ACHN (cell line): Measurements from ENCODE around the gene ACAP1.

Experiments used
- DNase-seq: peaks from one replicate; pipeline ENCODE4 v3.0.0-alpha.2; 2015
- in situ Hi-C: cut with HindIII; loops from 2 replicates; pipeline ENCODE4 v1.10.0; 2017; ENCODE audit warnings: low sequenced_read_pairs, low pct_ligation_motif_present, low pct_unique_long_range_greater_than_20kb

ACAP1 gene

GRCh38 chr17:7374353-7374752 is 38.0 kb downstream of the ACAP1 start:
- no peak for DNase-seq
- in situ Hi-C loops = no loop called here

DNA sequence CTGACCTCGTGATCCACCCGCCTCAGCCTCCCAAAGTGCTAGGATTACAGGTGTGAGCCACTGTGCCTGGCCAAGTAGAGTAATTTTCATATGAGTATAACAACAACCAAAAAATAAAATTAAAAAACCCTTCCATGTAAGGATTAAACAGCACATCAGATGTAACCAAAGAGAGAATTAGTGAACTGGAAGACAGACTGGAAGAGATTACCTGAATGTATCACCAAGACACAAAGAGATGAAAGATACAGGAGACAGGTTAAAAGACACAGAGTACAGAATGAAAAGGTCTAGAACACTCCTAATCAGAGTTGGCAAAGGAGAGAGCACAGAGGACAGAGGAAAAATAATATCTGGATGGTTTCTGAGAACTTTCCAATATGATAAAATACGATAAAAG is 42.8 kb downstream of the ACAP1 start:
- in situ Hi-C loops = no loop called here
- no peak for DNase-seq

- in situ Hi-C loops = no loop called here
- DNase-seq = no peak
These were observed 44.0 kb downstream of the ACAP1 start for GRCh38 chr17:7380321-7380720.

- in situ Hi-C loops = no loop called here
- peak; percentile 47 for DNase-seq
These were observed 44.7 kb downstream of the ACAP1 start, which contains the start of gene TNK1 for GRCh38 chr17:7380855-7381683. TSS of gene TNK1 (plus strand) at chr17:7381089. CDS start at chr17:7382927, 1,838 bp downstream.

- in situ Hi-C loops = no loop called here
- DNase-seq = no peak
These were observed 46.6 kb downstream of the ACAP1 start for GRCh38 chr17:7382901-7383300.

- DNase-seq = no peak
- in situ Hi-C loops = no loop called here
These were observed 47.0 kb downstream of the ACAP1 start for GRCh38 chr17:7383371-7383741.

- DNase-seq = no peak
- in situ Hi-C loops = no loop called here
These were observed 47.6 kb downstream of the ACAP1 start for GRCh38 chr17:7383742-7384488.

DNA sequence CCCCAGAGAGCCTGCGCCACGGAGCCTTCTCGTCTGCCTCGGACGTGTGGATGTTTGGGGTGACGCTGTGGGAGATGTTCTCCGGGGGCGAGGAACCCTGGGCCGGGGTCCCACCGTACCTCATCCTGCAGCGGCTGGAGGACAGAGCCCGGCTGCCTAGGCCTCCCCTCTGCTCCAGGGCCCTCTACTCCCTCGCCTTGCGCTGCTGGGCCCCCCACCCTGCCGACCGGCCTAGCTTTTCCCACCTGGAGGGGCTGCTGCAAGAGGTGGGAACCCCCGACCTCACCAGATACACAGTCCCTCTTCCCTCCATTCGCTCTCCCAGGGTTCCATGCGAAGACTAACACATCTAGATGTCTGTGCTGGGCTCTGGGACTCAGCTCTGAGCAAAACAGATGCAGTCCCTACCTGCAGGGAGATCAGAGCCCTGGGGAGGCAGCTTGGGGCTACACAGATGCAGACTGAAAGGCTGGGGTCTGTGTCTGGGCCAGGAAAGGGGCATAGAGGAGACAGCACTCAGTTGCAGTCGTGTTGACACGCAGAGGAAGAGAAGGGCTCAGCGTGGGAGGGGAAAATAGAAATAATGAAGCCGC is 48.3 kb downstream of the ACAP1 start:
- no peak for DNase-seq
- in situ Hi-C loops = no loop called here

DNA sequence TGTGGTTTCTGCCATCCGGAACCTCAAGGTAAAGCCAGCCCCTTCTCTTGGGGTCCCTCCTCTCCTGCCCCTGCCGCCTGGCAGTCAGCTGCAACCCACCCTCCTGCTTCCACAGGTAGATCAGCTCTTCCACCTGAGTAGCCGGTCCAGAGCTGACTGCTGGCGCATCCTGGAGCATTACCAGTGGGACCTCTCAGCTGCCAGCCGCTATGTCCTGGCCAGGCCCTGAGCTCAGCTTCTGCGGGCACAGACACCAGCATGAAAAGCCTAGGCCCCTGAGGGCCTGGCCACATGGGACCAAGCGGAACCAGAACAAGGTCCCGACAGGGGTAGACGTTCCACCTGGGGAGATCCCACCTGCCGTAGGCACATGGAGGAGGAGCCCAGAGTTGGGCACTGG is 52.5 kb downstream of the ACAP1 start:
- in situ Hi-C loops = no loop called here
- no peak for DNase-seq

- no peak for DNase-seq
- in situ Hi-C loops = no loop called here
These were observed 53.9 kb downstream of the ACAP1 start for GRCh38 chr17:7389924-7390910.

DNA sequence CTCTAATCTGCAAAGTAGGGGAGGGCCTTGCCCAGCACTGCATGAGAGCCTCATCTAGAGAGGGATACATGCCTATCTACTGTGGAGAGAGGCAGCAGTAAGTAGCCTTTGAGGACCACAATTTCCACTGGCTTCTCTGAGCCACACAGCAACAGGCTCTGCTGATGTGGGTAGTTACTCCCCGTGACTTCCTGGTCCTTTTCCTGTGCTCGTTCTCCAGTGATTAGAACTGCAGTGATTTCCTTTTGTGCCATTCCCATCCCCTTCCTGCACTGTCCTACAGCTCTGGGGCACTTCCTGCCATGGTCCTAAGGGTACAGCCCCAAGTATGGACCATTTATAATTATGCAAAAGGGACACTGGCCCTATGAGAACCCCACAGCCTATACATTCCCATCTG is 55.0 kb downstream of the ACAP1 start:
- DNase-seq = no peak
- in situ Hi-C loops = no loop called here

DNA sequence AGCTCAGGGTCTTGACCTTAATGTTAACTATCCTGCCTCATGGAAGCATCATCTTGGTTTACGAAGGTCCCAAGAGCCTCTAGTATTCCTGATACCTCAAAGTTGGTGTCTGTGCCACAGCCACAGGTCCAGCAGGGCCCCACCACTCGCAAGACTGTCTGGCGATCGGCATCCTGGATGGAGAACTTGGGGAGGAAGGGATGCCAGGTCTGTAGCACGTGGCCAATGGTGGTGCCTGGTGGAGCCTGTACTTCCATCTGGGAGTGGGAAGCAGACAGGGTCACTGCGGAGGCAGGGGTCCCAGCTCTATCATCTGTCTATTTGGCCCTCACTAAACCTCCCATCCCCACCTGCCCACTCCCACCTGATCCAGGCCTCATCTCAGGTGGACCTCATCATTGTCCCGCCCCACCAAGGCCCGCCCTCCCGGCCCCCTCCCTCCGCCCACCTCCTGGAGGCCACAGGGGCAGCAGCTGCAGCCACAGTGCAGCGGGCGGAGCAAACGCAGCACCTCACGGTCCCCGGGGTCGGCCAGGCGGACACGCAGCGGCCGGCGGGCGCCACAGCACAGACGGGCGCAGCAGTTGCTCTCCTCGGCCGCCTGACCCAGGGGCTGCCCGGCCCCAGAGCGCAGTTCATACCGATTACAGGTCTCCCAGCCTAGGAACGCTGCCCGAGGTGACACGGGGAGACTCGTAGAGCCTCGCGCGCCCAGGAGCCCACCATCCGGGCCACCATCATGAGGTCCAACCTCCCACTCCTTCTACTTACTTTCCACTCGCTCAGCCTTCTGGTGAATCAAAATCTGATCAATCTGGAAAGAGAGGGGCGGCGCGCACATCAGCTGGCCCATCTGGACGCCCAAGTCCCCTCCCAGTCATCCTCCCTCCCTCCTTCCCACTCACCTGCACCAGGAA is 56.6 kb downstream of the ACAP1 start:
- no peak for DNase-seq
- in situ Hi-C loops = no loop called here

GRCh38 chr17:7393613-7394451 is 57.5 kb downstream of the ACAP1 start:
- in situ Hi-C loops = no loop called here
- peak; percentile 26 for DNase-seq

DNA sequence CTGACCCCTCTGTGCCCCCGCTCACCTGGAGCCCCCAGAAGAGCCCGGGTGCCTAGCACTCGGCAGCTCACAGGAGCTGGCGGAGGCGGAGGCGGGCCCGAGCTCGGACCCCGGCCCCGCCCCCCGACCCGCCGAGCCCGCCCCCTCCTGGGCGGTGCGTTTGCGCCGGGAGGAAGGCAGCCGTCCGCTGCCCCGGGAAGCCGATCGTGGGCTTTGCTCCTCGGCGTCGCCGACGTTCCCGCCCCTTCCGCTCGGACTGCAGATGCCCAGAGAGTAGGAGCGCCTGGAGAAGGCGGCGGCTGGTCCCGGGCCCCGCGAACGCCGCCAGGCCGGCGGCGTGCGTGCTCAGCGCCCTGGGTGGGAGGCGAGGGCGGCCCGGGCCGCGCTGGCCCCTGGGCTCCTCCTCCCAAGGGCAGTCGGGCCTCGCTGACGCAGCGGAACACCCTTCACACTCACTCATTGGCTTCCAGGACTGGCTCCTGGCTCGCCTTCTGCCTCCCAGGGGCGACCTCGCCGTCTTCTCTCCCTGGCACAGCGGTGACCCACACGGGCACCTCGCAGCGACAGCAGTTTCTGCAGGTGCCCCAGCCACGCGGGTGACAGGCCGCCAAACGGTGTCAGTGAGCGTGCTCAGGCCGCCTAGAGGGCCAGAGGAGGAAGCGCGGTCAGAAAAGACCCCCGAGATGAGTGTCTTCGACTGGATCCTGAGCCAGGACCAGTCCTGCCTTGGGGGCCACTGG is 58.3 kb downstream of the ACAP1 start, which contains the start of gene PLSCR3:
PLSCR3 (minus strand) TSS at position 74 of the 740 bp plus-strand sequence. CDS start 415 bp downstream, outside the sequence.
- in situ Hi-C loops = no loop called here
- peak; percentile 81 for DNase-seq

GRCh38 chr17:7396147-7396546 is 59.8 kb downstream of the ACAP1 start:
- in situ Hi-C loops = no loop called here
- DNase-seq = no peak

- in situ Hi-C loops = no loop called here
- DNase-seq = no peak
These were observed 62.3 kb downstream of the ACAP1 start for GRCh38 chr17:7398612-7399011.
